Heart left ventricle (tissue), 13 donors: ENCODE results near the gene MAML2.

ENCODE experiments used
- POLR2A ChIP-seq, 2 donors: fragments of 450-650 bp; IDR thresholded peaks; one replicate each; pipeline ENCODE4 v1.6.1; 2017; ENCODE audit warnings: antibody characterized with exemption in 2 of 2, mild to moderate bottlenecking in 2 of 2, moderate library complexity in 2 of 2
- TF ChIP-seq, protein P1 (sequence below), 12 donors: fragments of 200-600 bp; sonication (generic) in 4 of 12; IDR thresholded peaks; one replicate each; pipeline versions ENCODE4 v1.5.0 to v1.8.0; 2018 to 2022; ENCODE audit warnings: antibody characterized with exemption in 12 of 12, mild to moderate bottlenecking in 5 of 12
- donor health status: ischemic (EF 13 %, LVEDD 7.1; RV severe dilation, severe dysfunction).
- donor health status: DM: no; HTN: yes; CAD: no.
- donor health status: DM: no; HTN: no; CAD: no.
- donor health status: ischemic (EF 25% LVEDD 6.9; RV normal size, moderate dysfunction).
- donor health status: ischemic (EF 25% LVEDD 5.7; RV mildly dilated, moderate dysfunction).
- donor health status: ischemic (EF 35%, LVEDD 5.7; RV mildly dilated, moderate dysfunction).
- donor health status: nonischemic (EF 11% LVEDD 7.7; RV severe dilation, severe dysfunction).
- donor health status: DM: yes; HTN: yes; CAD: no.
- donor health status: PGD.
- donor health status: ischemic (EF 29% LVEDD 5.4; RV normal size, mild dysfunction).
- donor health status: nonischemic (EF 23%, LVEDD 6.1; RV moderate dilation, normal function).

DNA sequence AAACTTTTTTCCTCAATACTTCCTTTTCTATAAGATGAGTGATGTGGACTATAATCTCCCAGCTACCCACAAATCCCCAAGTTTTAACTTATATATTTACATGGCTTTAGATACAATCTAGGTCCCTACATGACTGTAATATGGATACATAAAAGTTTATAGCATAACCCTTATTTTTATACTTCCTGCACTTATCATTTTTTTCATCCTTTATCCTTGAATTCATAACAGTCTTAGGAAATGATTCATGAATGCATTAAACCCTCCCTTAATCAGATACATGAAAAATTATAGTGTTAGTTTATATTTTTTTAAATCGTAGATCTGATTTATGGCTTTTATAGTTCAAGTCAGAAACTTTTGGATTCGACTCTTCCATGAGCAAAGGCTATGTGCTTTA lies 195.8 kb downstream of the MAML2 start:
- TF ChIP-seq POLR2A (IDR thresholded peaks at IDR 0.05) = no peak
- TF ChIP-seq, protein P1, sequence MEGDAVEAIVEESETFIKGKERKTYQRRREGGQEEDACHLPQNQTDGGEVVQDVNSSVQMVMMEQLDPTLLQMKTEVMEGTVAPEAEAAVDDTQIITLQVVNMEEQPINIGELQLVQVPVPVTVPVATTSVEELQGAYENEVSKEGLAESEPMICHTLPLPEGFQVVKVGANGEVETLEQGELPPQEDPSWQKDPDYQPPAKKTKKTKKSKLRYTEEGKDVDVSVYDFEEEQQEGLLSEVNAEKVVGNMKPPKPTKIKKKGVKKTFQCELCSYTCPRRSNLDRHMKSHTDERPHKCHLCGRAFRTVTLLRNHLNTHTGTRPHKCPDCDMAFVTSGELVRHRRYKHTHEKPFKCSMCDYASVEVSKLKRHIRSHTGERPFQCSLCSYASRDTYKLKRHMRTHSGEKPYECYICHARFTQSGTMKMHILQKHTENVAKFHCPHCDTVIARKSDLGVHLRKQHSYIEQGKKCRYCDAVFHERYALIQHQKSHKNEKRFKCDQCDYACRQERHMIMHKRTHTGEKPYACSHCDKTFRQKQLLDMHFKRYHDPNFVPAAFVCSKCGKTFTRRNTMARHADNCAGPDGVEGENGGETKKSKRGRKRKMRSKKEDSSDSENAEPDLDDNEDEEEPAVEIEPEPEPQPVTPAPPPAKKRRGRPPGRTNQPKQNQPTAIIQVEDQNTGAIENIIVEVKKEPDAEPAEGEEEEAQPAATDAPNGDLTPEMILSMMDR (IDR thresholded peaks at IDR 0.05) = no peak
